Metanephros (tissue), 1 donor: ENCODE results near the gene RMDN2. TPM values are rescaled to one million over a fixed set of nuclear protein-coding genes. Genes with fewer than 3 reads are reported as not detected.

Experiments used
- total RNA-seq: library from RNA; depleted of rRNA; stranded (reverse); fragments of >200 nt; gene quantifications from one replicate; pipeline ENCODE4 v1.2.3, GENCODE V29; 2014

Gene RMDN2, protein sequence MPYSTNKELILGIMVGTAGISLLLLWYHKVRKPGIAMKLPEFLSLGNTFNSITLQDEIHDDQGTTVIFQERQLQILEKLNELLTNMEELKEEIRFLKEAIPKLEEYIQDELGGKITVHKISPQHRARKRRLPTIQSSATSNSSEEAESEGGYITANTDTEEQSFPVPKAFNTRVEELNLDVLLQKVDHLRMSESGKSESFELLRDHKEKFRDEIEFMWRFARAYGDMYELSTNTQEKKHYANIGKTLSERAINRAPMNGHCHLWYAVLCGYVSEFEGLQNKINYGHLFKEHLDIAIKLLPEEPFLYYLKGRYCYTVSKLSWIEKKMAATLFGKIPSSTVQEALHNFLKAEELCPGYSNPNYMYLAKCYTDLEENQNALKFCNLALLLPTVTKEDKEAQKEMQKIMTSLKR
- total RNA-seq = 8.8 TPM

DNA sequence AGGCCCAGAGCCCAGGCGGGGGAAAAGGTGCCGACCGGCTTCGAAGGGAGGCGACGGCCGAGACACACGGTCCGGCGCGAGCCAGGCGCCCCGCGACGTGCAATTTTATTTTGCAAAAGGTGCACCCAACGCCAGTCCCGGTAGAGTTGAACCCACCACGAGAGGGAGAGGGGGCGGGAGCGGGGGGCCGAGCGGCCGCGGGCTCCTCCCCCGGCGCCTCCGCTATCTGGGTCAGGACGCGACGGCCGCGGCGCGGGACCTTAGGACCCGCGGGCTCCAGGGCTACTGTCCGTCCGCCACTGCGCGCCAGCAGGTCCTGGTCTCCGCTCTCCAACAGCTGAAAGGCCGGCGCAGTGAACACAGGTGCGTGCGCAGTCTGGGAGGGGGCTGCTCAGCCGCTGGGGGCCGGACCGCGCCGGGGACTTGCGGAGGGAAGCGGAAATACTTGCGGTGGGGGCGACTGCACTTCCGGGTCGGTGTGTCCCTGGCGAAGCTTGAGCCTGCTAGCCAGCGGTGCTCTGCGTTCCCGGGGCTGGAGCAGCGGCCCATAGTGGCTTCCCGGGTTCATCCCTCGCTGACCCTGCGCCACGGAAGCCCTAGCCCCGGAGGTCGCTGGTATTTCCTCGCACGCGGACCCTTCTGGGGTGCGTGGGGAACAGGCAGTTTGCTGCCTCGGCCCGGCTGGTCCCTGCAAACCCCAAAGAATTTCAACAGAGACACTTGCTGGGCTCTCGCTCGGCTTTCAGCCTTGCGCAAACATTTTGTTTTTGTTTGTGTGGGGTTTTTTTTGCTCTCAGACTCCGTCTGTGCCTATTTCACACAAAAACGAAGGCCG lies at the start of gene RMDN2:
RMDN2 (plus strand) TSS at position 225 of the 835 bp plus-strand sequence. CDS start 3,991 bp downstream, outside the sequence.

Other genes with a start within 250 kb of the RMDN2 start
- 141 TPM for gene CYP1B1, start 150.9 kb downstream of the RMDN2 start, total RNA-seq